Upper lobe of left lung (tissue), 4 donors: ENCODE measurements around the gene GABRG3.

Experiments
- EP300 ChIP-seq, 4 donors: sonication (generic); formaldehyde crosslinking; IDR thresholded peaks; one replicate each; pipeline ENCODE4 v1.5.1; 2017; ENCODE audit warnings: antibody characterized with exemption in 4 of 4, control low read depth in 2 of 4
- POLR2A ChIP-seq, 4 donors: fragments of 450-650 bp; IDR thresholded peaks; one replicate each; pipeline ENCODE4 v1.5.1; 2016 to 2017; ENCODE audit warnings: antibody characterized with exemption in 4 of 4, mild to moderate bottlenecking in 2 of 4
- POLR2AphosphoS5 ChIP-seq, 2 donors: sonication (generic); formaldehyde crosslinking; IDR thresholded peaks; one replicate each; pipeline ENCODE4 v1.5.1; 2017; ENCODE audit warnings: antibody characterized with exemption in 2 of 2
- TF ChIP-seq, protein P1 (sequence below), 6 experiments: fragments of 450-650 bp in 4 of 6; fragments of 200-600 bp in 2 of 6; sonication (generic) in 2 of 6; IDR thresholded peaks; one replicate each; pipeline ENCODE4 v1.5.1; 2016 to 2019; ENCODE audit warnings: antibody characterized with exemption in 6 of 6

DNA sequence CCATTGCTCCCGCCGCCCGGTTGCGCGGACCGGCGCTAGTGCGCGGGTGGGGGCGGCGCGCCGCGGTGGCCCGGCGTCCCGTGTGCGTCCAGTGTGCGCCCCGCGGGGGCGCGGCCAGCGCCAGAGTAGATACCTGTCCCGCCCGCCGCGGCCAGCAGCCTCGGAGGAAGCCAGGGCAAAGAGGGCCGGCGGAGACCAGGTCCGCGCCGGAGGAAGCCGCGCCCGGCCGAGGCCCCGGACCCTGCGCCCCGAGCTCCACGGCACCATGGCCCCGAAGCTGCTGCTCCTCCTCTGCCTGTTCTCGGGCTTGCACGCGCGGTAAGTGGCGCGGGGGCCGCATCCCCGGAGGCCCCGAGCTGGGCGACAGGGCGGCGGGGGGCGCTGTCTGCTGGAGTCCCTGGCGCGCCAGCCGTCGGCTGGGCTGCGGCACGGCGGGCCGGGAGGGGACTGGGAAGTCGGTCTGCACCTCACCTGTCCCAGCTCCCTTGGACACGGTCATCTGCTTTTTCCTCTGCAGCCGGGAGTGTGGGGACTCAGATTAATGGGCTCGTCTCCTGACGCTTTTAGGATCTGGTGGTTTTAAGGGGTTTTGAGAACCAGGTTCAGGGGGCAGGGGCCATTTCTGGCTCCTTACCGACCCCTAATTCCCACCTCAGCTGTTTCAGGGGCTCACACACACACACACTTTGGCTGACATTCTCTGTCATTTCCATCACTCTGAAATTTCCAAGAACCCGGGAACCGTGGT is 464 bp downstream of the GABRG3 start:
- TF ChIP-seq, protein P1, sequence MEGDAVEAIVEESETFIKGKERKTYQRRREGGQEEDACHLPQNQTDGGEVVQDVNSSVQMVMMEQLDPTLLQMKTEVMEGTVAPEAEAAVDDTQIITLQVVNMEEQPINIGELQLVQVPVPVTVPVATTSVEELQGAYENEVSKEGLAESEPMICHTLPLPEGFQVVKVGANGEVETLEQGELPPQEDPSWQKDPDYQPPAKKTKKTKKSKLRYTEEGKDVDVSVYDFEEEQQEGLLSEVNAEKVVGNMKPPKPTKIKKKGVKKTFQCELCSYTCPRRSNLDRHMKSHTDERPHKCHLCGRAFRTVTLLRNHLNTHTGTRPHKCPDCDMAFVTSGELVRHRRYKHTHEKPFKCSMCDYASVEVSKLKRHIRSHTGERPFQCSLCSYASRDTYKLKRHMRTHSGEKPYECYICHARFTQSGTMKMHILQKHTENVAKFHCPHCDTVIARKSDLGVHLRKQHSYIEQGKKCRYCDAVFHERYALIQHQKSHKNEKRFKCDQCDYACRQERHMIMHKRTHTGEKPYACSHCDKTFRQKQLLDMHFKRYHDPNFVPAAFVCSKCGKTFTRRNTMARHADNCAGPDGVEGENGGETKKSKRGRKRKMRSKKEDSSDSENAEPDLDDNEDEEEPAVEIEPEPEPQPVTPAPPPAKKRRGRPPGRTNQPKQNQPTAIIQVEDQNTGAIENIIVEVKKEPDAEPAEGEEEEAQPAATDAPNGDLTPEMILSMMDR (IDR thresholded peaks at IDR 0.05), result no peak
- TF ChIP-seq POLR2A (IDR thresholded peaks at IDR 0.05) (no peak), POLR2AphosphoS5 (IDR thresholded peaks at IDR 0.05) (no peak), EP300 (IDR thresholded peaks at IDR 0.05) (no peak)
